GM19238 (cell line): ENCODE results near the gene HABP4.

Source experiments
- DNase-seq: peaks from one replicate; pipeline ENCODE4 v3.0.0; 2011; ENCODE audit warnings: low spot score; ENCODE audit not compliant: insufficient read length

HABP4 gene

DNA sequence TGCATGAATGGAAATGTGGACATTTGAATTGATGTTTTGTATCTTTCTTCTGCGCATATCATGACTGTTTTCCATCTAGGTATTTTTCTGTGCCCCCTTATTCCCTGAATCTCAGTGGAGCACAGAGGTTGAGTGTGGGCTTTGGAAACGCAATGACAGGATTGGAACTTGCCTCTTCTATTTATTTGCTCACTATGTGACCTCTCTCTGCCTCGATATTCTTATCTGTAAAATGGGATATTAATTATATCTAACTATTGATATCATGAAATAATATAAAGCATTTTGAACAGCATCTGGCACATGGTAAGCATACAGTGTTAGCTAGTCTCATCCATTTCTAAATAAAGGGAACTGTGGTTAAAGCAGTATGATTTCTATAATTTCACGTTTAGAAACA is 26.0 kb downstream of the HABP4 start:
- DNase-seq, result no peak

DNA sequence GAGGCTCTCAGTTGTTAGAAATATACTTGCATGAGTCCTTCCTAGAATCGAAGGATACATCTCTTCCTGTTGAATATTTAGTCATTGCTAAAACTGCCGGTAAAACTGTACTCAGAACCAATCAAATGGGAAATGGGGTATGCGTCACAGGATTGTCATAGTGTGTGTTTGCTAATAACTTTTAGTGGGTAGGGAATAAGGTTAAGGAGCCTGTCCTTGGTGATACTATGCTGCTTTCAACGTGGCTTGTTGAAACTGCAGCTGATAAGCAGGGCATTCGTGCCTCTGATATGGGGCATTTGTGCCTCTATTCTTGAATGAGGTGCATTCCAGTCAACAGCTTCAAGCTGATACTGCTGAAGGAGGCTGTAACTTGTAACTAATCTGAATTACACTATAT is 26.6 kb downstream of the HABP4 start:
- no peak for DNase-seq

DNA sequence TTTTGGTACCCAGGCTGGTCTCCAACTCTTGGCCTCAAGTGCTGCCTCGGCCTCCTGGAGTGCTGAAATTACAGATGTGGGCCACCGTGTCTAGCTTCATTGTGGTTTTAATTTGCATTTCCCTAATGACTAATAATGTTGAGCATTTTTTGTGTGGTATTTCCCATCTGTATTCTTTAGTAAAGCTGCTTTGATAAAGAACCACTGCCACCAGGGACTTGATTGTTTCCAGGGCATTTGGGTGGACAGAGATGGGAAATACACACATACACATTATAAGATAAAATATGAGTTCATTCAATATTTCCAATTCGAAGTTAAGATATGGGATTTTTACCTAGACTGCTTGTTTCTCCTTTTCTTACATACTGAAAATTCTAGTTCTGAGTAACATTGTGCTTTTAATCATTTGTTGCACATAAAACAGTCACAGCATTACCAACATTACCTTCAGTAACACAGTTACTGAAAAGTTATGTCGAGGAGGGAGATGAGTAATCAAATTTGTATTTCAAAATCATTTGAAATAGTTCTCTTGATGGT is 28.9 kb downstream of the HABP4 start:
- no peak for DNase-seq

DNA sequence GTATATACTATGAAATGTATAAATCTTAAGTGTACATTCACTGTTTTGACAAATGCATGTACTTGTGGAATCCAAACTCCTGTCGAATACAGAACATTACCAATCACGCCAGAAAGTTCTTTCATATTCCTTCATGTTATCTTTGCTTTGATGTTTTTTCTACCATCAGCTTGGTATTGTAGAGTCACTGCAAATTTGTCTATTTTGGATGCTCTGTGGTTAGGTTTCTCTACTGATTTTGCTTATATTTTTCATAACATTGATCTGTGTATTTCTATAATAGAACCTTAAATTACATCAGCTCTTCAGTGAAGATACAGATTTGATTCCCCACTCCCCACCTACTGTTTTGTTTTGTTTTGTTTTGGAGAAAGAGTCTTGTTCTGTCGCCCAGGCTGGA is 30.8 kb downstream of the HABP4 start:
- DNase-seq, result no peak

DNA sequence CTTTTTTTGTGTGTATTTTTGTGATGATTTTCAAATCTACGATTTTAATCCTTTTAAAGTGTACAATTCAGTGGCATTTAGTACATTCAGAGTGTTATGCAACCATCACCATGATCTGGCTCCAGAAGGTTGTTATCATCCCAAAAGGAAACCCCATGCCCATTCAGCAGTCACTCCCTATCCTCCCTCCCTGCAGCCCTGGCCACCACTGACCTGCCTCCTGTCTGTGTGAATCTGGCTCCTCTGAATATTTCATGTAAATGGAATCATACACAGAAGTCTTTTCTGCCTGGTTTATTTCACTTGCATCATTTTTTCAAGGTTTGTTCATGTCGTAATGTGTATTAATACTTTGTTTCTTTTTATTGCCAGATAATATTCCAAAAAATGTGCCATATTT is 32.5 kb downstream of the HABP4 start:
- no peak for DNase-seq

DNA sequence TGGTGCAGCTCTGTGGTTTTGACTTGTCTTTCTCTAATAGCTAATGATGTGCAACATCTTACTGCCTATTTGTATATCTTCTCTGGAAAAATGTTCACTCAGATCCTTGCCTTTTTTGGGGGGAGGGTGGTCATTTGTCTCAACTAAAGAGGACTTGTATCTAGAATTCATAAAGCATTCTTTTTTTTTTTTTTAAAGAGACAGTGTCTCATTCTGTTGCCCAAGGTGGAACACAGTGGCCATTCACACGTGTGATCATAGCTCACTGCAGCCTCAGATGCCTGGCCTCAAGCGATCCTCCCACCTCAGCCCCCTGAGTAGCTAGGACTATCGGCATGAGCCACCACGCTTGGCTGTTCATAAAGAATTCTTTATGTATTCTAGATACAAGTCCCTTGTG is 33.2 kb downstream of the HABP4 start:
- DNase-seq, result no peak

DNA sequence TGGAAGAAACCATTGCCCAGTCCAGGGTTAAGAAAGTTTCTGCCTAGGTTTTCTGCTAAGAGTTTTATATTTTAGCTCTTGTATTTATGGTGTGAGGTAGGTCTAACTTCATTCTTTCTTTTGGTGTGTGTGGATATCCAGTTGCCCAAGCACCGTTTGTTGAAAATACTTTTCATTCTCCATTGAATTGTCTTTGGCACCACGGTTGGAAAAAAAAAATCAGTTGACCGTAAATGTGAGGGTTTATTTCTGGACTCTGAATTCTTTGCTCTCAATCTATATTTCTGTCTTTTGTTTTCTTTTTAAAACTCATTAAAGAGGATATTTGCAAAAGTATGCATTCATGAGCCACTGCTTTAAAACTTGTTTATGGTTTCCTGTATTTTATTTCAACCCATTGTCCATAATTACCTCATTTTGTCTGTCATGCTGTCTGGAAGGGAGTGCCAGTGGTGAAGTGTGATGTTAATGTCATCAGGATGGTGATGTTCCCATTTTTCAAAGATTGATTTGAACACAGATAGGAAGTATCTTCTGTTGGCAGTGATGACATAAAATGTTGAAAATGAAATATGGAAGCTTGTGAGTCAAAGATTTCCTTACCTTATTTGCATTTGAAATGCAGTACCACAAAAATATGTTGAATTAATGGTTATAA is 33.9 kb downstream of the HABP4 start:
- no peak for DNase-seq

DNA sequence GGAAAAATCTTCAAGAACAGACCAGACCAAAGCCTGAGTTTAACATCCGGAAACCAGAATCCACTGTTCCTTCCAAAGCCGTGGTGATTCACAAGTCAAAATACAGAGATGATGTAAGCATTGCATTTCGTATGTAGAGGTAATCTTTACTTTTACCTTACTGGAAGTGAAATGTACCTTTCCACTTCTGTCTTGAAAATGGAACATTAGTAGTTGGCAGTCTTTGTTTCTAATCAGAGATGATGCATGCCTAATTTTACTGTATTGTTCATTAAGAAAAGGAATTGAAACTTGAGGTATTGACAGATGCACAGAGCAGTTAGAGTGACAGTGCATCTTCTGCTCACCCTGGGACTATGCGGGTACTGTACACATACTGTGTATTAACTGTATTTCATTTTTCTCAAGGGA is 34.6 kb downstream of the HABP4 start:
- peak; percentile 47 for DNase-seq

DNA sequence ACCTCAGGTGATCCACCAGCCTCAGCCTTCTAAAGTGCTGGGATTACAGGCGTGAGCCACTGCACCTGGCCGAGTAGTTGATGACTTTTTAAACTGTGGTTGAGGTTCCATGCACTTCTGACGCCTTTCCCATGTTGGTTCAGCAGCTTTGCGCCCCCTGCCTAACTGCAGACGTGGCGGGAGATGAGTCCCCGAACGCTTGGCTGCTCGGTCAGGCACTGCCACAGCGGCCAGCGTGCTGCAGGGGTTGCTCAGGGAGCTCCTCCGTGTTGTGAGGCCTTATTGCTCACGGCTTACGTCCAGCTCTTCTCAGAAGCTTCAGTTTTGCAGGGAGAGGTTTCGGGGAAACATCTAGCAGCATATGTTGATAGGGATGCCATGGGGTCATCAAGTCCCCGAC is 35.3 kb downstream of the HABP4 start:
- DNase-seq, result no peak

DNA sequence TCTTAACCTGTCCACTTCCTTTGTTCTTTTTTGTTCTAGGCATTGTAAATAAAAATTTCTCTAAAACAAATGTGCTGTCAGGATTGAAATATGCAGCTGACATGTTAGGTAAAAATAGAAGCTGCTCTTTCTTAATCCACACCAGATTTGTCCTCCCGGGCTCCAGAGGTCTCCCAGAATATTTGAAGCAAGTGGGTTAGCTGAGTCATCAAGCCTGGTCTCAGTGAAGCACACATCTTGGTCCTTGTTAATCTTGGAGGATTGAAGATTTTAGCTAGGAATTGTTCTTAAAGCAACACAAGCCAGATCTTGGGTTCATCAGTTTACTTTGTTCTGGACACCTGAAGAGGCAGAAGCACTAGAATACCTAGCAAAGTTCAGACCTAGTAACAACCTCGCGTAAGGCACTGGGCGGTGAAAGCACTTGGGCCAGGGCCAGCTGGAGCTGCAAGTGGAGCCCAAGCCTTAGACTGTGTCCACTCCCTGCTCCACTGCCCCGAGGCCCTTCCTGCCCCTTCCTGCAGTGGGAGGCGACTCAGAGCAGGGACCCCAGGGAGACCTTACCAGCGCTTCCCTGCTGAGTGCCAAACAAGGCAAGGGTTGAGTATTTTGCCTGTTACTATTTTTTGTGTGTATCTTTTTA is 36.5 kb downstream of the HABP4 start:
- no peak for DNase-seq

DNA sequence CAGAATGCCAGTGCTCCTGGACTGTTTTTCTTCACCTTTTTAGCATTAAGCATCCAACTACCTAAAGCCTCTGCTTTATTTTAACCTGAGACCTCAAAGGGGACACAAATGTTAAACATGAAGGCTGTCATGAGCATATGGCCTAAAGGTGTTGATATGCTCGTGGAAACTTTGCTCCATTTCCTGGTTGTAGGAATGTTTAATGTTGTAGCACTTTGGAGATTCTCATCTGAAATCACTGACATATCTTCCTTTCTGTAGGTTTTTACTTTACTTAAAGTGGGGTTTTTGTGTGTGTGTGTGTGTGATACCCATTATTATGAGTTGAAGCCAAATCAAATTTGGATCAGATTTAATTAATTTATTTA is 37.0 kb downstream of the HABP4 start:
- no peak for DNase-seq

DNA sequence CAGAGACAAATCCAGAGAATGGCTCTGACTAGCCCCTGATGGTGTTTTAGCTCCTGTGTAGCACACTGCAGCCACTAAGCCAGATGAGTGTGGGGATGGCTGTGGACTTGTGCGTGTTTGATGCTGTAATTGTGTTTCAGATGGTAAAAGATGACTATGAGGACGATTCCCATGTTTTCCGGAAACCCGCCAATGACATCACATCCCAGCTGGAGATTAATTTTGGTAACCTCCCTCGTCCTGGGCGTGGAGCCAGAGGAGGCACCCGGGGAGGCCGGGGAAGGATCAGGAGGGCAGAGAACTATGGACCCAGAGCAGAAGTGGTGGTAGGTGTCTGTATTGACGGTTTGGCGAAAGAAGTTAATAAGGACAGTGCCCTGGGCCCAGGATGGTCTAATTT is 38.0 kb downstream of the HABP4 start:
- no peak for DNase-seq

DNA sequence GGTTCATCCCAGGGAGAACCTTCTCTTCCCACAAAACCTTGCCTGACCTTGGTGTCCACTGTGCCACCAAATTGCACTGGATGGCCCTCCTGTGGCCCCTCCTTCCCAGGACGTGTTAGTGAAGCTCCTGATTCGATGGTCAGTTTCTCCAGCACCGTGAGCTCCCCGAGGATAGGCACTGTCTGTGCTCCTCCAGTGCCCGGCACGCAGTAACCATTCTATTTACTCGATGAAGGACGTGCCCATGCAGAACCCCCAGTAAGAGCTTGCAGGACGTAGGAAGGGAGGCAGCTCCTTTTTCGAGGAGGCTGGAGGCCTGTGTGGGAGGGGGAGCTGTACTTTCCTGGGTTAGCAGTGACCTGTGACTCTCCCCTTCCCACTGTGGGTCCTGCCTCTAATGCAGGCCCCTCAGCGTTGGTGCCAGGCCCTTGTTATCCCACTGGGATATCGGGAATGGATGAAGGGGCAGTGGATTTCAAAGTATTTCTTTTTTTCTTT is 39.6 kb downstream of the HABP4 start:
- DNase-seq, result no peak

DNA sequence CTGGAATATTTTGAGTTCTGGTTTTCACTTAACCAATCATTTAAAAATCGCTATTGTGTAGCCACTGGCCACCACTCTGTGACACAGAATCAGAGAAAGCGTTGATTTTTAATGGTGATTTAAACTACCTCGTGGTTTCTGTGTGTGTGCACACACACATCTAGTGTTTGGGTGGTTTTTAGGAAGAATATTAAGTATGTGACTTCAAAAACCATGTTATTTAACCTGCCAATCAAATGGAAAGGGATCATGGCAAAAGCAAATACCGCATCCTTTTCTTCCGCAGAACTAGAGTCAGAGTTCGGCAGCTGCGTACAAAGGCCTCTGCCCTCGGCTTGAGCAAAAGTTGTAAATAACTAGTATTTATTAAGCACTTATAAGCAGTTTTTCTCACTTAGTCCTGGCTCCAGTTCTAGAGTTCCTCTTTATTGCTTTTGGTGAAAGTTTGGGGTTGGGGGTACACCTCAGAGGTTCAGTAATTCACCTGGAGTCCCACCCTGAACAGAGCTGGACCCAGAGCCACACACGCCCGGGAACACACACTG is 40.6 kb downstream of the HABP4 start:
- DNase-seq, result no peak

DNA sequence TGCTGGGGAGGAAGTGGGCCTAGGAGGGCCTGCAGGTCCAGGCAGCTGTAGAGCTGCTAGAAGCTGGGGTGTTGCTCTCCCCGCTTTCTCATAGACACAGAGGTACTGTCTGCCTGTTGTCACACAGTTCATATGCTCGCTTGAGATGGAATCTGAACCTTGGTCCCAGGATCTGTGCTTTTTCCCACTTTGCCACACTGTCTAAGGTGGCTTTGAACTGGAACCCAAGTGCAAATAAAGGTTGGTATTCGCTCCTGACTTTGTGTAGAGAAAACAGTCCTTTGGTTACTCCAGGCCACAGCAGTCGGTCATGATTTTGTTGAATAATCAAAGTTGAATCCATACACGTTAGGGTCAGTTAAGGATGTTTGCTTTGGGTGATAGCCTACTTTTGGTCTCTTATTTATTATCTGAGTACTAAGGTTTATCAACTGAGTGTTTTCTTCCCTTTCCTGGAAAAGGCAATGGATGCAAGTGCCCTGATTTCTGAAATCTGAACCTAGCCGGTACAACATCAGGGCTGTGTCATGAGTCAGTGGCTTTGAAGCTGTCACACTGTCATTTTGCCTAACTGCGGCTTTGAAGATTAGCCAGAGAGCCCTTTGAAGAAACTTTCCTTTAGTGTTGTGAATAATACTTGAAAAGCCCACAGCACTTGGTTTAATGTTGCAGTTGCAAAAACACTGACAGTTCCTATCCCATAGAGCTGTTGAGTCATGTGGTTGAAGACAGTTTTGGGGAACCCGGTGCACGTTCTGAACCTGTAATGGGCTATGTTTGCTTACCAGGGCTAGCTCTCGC is 41.3 kb downstream of the HABP4 start:
- no peak for DNase-seq

DNA sequence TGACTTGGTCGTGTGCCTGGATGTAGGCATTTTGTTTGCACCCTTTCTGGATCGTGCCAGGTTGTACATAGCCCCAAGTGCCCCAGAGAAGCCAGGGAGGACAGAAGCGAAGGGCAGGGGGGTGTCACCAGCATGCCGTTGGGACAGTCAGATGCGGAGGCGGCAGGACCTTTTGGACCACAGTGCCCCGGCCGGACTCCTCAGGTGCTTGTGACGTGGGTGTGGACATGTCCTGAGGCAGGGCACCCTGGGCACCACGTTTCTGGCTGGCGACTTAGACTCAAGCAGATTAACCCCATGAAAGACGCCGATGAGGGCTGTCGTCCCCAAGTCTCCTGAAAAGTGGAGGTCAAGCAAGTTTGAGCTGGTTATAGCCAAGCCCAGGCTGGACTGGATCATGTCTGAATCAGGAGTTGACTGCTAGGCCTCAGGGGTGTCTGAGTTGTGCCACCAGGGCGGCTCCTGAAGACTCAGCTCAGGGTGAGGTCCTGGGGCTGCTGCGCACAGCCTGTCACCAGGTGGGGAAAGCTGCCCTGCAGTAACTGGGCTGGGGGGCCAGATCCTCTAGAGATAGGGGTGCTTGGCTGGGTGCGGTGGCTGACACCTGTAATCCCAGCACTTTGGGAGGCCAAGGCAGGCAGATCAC is 42.0 kb downstream of the HABP4 start:
- no peak for DNase-seq

DNA sequence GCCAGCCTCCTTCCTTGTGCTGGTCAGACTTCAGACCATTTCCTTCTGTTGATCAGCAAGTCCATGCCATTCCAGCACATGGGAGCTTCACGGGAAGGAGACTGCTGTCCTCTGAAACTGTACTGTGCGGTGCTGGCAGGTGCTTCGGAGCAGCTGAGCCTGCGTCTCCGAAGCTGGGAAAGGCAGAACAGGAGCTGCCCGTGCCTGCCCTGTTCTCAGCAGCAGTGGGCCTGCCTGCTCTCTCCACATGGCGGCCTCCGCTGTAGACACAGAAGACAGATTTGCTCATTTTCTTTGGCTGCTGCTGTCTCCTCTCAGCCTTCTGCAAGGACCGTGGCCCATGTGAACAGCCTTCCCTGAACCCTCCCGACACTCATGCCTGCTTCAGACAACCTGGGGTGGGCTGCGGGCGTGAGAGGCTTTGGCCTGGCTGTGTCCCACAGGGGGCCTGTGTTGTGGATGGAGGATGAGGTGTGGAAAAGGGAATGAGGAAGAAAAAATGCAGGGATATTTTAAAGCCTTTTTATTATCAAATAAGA is 43.1 kb downstream of the HABP4 start:
- no peak for DNase-seq

DNA sequence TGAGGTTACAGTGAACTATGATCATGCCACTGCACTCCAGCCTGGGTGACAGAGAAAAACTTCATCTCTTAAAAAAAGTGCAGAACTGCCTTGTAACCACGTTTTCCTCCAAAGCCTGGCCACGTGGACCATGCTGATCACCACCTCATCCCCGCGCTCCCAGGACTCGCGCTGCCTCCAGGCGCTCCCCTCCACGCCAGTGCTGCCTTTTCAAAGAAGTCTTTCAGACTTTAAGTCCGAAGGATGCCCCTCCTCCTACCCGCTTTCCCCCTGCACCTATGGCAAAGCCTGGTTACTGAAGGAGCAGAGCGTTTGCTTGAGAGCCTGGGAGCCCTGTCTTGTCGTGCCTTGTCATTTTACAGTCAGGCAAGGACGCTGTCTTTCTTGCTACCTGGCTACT is 43.8 kb downstream of the HABP4 start:
- no peak for DNase-seq

DNA sequence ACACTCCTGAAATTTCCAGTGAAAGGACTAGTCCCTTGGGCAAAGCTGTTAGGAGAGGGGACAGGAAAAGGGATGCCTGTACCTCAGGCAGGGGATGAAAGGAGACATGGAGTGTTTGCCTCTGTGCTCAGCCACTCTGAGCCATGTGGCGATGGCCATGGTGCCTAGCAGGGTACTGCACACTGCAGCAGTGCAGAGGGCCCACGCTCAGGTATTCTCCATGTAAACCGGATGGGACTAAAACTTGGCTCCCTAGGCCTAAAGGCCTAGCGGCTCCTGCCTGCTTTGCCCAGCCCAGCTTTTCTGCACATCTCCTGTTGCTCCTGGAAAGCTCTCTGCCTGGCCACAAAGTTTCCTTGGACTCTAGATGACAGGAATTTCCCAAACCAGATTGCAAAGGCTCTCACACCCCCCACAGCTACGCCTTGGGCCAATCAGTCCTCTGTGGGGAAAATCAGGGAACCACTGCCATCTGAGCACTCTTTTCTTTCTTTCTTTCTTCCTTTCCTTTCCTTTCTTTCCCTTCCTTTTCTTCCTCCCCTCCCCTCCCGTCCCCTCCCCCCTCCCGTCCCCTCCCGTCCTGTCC is 44.3 kb downstream of the HABP4 start:
- DNase-seq, result no peak

DNA sequence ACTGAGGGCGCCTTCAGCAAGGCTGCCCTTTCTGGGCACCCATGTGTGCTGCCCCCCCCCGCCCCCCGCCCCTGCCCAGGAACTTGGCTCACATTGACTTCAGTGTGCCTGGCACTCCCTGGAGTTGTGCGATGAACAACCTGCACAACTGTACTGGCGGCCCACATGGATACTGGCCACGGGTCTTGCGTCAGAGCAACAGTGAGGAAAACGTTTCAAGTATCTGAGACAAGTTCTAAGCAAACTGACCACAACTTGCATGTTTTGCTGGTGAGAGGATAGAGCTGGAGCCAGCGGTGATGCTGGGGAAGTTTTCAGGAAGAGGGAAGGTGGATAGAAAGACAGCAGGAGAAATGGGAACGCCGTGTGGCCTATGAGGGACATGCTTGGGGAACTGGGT is 45.4 kb downstream of the HABP4 start:
- no peak for DNase-seq
